WTC11 (cell line): ENCODE measurements around the gene WDR7.

Experiments used
- ELF4 ChIP-seq: sonication (generic); formaldehyde crosslinking; IDR thresholded peaks from 2 replicates; pipeline ENCODE4 v1.8.1; 2022; ENCODE audit warnings: low read depth, mild to moderate bottlenecking, moderate library complexity, missing genetic modification reagents
- JAZF1 ChIP-seq: fragments of 250-450 bp; sonication (Bioruptor Pico); IDR thresholded peaks from 2 replicates; pipeline ENCODE4 v1.9.0; 2021; ENCODE audit warnings: moderate library complexity, mild to moderate bottlenecking, inconsistent platforms
- MYBL2 ChIP-seq: sonication (generic); formaldehyde crosslinking; IDR thresholded peaks from 2 replicates; pipeline ENCODE4 v1.8.1; 2023; ENCODE audit warnings: mild to moderate bottlenecking, moderate library complexity, missing genetic modification reagents
- TF ChIP-seq, protein P1 (sequence below): sonication (generic); formaldehyde crosslinking; IDR thresholded peaks from 2 replicates; pipeline ENCODE4 v1.8.1; 2022; ENCODE audit warnings: missing genetic modification reagents, borderline replicate concordance
- TF ChIP-seq, protein P2 (sequence below): sonication (generic); formaldehyde crosslinking; IDR thresholded peaks from 2 replicates; pipeline ENCODE4 v1.8.0; 2023; ENCODE audit warnings: missing genetic modification reagents
- TF ChIP-seq, protein P3 (sequence below): fragments of 200-600 bp; IDR thresholded peaks from 2 replicates; pipeline ENCODE4 v1.8.0; 2022; ENCODE audit warnings: antibody characterized with exemption
- TF ChIP-seq, protein P4 (sequence below): sonication (generic); formaldehyde crosslinking; conservative IDR thresholded peaks from 2 replicates; pipeline ENCODE4 v1.8.1; 2022; ENCODE audit warnings: mild to moderate bottlenecking, missing genetic modification reagents
- TF ChIP-seq, protein P5 (sequence below): sonication (generic); formaldehyde crosslinking; IDR thresholded peaks from 2 replicates; pipeline ENCODE4 v1.8.1; 2022; ENCODE audit warnings: mild to moderate bottlenecking, missing genetic modification reagents, moderate library complexity, borderline replicate concordance
- TF ChIP-seq, protein P6 (sequence below): sonication (generic); formaldehyde crosslinking; IDR thresholded peaks from 2 replicates; pipeline ENCODE4 v1.8.1; 2022; ENCODE audit warnings: low read depth, mild to moderate bottlenecking, moderate library complexity, missing genetic modification reagents, borderline replicate concordance
- TF ChIP-seq, protein P7 (sequence below): sonication (generic); formaldehyde crosslinking; IDR thresholded peaks from 2 replicates; pipeline ENCODE4 v1.8.1; 2023; ENCODE audit warnings: mild to moderate bottlenecking, missing genetic modification reagents, moderate library complexity
- TF ChIP-seq, protein P8 (sequence below): sonication (generic); formaldehyde crosslinking; IDR thresholded peaks from 2 replicates; pipeline ENCODE4 v1.8.1; 2023; ENCODE audit warnings: mild to moderate bottlenecking, missing genetic modification reagents
- TF ChIP-seq, protein P9 (sequence below): sonication (generic); formaldehyde crosslinking; IDR thresholded peaks from 2 replicates; pipeline ENCODE4 v1.8.0; 2022; ENCODE audit warnings: mild to moderate bottlenecking, missing genetic modification reagents

DNA sequence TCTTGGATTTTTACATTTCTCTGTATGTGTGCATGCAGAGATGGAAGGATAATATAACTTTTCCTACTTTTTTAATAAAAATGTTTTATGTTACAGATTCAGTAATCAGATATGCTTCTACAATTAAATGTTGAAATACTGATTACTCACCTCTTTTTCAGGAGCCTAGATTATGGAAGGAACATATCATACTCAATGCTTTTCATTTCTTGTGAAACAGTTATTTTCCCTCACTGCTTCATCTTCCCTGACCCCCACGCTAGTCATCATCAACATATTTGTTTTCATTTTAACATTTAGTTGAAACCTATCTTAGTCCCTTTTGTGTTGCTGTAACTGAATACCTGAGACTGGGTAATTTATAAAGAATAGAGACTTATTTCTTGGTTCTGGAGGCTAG, 190.7 kb downstream of the WDR7 start:
- TF ChIP-seq, protein P1, sequence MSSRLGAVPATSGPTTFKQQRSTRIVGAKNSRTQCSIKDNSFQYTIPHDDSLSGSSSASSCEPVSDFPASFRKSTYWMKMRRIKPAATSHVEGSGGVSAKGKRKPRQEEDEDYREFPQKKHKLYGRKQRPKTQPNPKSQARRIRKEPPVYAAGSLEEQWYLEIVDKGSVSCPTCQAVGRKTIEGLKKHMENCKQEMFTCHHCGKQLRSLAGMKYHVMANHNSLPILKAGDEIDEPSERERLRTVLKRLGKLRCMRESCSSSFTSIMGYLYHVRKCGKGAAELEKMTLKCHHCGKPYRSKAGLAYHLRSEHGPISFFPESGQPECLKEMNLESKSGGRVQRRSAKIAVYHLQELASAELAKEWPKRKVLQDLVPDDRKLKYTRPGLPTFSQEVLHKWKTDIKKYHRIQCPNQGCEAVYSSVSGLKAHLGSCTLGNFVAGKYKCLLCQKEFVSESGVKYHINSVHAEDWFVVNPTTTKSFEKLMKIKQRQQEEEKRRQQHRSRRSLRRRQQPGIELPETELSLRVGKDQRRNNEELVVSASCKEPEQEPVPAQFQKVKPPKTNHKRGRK: no peak
- TF ChIP-seq, protein P2, sequence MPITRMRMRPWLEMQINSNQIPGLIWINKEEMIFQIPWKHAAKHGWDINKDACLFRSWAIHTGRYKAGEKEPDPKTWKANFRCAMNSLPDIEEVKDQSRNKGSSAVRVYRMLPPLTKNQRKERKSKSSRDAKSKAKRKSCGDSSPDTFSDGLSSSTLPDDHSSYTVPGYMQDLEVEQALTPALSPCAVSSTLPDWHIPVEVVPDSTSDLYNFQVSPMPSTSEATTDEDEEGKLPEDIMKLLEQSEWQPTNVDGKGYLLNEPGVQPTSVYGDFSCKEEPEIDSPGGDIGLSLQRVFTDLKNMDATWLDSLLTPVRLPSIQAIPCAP (CRISPR knock-in tag): no peak
- TF ChIP-seq, protein P3, sequence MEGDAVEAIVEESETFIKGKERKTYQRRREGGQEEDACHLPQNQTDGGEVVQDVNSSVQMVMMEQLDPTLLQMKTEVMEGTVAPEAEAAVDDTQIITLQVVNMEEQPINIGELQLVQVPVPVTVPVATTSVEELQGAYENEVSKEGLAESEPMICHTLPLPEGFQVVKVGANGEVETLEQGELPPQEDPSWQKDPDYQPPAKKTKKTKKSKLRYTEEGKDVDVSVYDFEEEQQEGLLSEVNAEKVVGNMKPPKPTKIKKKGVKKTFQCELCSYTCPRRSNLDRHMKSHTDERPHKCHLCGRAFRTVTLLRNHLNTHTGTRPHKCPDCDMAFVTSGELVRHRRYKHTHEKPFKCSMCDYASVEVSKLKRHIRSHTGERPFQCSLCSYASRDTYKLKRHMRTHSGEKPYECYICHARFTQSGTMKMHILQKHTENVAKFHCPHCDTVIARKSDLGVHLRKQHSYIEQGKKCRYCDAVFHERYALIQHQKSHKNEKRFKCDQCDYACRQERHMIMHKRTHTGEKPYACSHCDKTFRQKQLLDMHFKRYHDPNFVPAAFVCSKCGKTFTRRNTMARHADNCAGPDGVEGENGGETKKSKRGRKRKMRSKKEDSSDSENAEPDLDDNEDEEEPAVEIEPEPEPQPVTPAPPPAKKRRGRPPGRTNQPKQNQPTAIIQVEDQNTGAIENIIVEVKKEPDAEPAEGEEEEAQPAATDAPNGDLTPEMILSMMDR: no peak
- TF ChIP-seq, protein P4, sequence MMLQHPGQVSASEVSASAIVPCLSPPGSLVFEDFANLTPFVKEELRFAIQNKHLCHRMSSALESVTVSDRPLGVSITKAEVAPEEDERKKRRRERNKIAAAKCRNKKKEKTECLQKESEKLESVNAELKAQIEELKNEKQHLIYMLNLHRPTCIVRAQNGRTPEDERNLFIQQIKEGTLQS: no peak
- no peak for TF ChIP-seq MYBL2
- TF ChIP-seq JAZF1: no peak
- TF ChIP-seq ELF4: no peak
- TF ChIP-seq, protein P5, sequence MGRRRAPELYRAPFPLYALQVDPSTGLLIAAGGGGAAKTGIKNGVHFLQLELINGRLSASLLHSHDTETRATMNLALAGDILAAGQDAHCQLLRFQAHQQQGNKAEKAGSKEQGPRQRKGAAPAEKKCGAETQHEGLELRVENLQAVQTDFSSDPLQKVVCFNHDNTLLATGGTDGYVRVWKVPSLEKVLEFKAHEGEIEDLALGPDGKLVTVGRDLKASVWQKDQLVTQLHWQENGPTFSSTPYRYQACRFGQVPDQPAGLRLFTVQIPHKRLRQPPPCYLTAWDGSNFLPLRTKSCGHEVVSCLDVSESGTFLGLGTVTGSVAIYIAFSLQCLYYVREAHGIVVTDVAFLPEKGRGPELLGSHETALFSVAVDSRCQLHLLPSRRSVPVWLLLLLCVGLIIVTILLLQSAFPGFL (CRISPR knock-in tag): no peak
- TF ChIP-seq, protein P6, sequence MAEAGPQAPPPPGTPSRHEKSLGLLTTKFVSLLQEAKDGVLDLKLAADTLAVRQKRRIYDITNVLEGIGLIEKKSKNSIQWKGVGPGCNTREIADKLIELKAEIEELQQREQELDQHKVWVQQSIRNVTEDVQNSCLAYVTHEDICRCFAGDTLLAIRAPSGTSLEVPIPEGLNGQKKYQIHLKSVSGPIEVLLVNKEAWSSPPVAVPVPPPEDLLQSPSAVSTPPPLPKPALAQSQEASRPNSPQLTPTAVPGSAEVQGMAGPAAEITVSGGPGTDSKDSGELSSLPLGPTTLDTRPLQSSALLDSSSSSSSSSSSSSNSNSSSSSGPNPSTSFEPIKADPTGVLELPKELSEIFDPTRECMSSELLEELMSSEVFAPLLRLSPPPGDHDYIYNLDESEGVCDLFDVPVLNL (CRISPR knock-in tag): no peak
- TF ChIP-seq, protein P7, sequence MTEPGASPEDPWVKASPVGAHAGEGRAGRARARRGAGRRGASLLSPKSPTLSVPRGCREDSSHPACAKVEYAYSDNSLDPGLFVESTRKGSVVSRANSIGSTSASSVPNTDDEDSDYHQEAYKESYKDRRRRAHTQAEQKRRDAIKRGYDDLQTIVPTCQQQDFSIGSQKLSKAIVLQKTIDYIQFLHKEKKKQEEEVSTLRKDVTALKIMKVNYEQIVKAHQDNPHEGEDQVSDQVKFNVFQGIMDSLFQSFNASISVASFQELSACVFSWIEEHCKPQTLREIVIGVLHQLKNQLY (CRISPR knock-in tag): no peak
- TF ChIP-seq, protein P8, sequence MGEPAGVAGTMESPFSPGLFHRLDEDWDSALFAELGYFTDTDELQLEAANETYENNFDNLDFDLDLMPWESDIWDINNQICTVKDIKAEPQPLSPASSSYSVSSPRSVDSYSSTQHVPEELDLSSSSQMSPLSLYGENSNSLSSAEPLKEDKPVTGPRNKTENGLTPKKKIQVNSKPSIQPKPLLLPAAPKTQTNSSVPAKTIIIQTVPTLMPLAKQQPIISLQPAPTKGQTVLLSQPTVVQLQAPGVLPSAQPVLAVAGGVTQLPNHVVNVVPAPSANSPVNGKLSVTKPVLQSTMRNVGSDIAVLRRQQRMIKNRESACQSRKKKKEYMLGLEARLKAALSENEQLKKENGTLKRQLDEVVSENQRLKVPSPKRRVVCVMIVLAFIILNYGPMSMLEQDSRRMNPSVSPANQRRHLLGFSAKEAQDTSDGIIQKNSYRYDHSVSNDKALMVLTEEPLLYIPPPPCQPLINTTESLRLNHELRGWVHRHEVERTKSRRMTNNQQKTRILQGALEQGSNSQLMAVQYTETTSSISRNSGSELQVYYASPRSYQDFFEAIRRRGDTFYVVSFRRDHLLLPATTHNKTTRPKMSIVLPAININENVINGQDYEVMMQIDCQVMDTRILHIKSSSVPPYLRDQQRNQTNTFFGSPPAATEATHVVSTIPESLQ: no peak
- TF ChIP-seq, protein P9, sequence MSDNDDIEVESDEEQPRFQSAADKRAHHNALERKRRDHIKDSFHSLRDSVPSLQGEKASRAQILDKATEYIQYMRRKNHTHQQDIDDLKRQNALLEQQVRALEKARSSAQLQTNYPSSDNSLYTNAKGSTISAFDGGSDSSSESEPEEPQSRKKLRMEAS (CRISPR knock-in tag): no peak
